CD4-positive, alpha-beta memory T cell (primary cell): ENCODE measurements around the gene EFNB3. TPM values are rescaled to one million over a fixed set of nuclear protein-coding genes. Genes with fewer than 3 reads are reported as not detected.

ENCODE experiments used
- CTCF ChIA-PET: fragments of 350-600 bp; sonication (Branson Sonifier 250); formaldehyde crosslinking; loops from one replicate; lab custom pipeline; 2021; ENCODE audit warnings: inconsistent platforms; ENCODE audit not compliant: partially characterized antibody; lab: Charles Lee
- POLR2A ChIA-PET: fragments of 350-600 bp; sonication (Branson Sonifier 250); formaldehyde crosslinking; loops from one replicate; lab custom pipeline; 2021; ENCODE audit not compliant: partially characterized antibody; lab: Charles Lee
- DNase-seq, 5 donors: peaks; one replicate each; pipeline versions ENCODE4 v3.0.0 to v3.0.0-alpha.2; 2020 to 2022; ENCODE audit warnings: mixed read lengths in 1 of 5
- H3K27ac ChIP-seq: one replicate; pipeline ENCODE4 v1.7.0; 2013; ENCODE audit warnings: low read depth, low read length
- H3K27me3 ChIP-seq: 2 replicates; pipeline ENCODE4 v1.7.0; 2013; ENCODE audit warnings: mild to moderate bottlenecking, low read length, moderate library complexity; ENCODE audit not compliant: insufficient read depth
- H3K36me3 ChIP-seq: 2 replicates; pipeline ENCODE4 v1.7.0; 2013; ENCODE audit warnings: mild to moderate bottlenecking, low read length, moderate library complexity; ENCODE audit not compliant: insufficient read depth
- H3K4me1 ChIP-seq: 2 replicates; pipeline ENCODE4 v1.7.0; 2013; ENCODE audit warnings: mild to moderate bottlenecking, low read length, moderate library complexity; ENCODE audit not compliant: insufficient read depth
- H3K4me3 ChIP-seq, 2 donors: one replicate each; pipeline ENCODE4 v1.7.0; 2013; ENCODE audit warnings: low read length in 2 of 2, mild to moderate bottlenecking in 1 of 2
- H3K9me3 ChIP-seq, 2 donors: one replicate each; pipeline ENCODE4 v1.7.0; 2013; ENCODE audit warnings: low read length in 2 of 2, control low read depth in 1 of 2; ENCODE audit not compliant: control insufficient read depth in 1 of 2
- H3K27ac Mint-ChIP-seq, 7 donors: one replicate each; pipeline ENCODE4 v1.8.0; 2020 to 2021; ENCODE audit warnings: mixed read lengths in 7 of 7, mild to moderate bottlenecking in 6 of 7, inconsistent platforms in 3 of 7, moderate library complexity in 3 of 7
- H3K27me3 Mint-ChIP-seq, 2 donors: one replicate each; pipeline ENCODE4 v1.8.0; 2020 to 2021; ENCODE audit warnings: mixed read lengths in 2 of 2
- H3K36me3 Mint-ChIP-seq, 2 donors: one replicate each; pipeline ENCODE4 v1.8.0; 2020 to 2021; ENCODE audit warnings: mixed read lengths in 2 of 2, inconsistent platforms in 1 of 2, mild to moderate bottlenecking in 1 of 2
- H3K4me1 Mint-ChIP-seq, 4 donors: one replicate each; pipeline ENCODE4 v1.8.0; 2020 to 2021; ENCODE audit warnings: mixed read lengths in 4 of 4, mild to moderate bottlenecking in 1 of 4
- H3K4me3 Mint-ChIP-seq, 8 donors: one replicate each; pipeline ENCODE4 v1.8.0; 2020 to 2021; ENCODE audit warnings: mixed read lengths in 8 of 8, mild to moderate bottlenecking in 7 of 8, moderate library complexity in 6 of 8, inconsistent platforms in 3 of 8
- H3K9me3 Mint-ChIP-seq, 8 donors: one replicate each; pipeline ENCODE4 v1.8.0; 2020 to 2021; ENCODE audit warnings: mixed read lengths in 8 of 8, mild to moderate bottlenecking in 5 of 8, inconsistent platforms in 3 of 8, moderate library complexity in 1 of 8
- intact Hi-C: fragments of 100-400 bp; cut with micrococcal nuclease; formaldehyde crosslinking; loops from one replicate; pipeline ENCODE4 v1.15.1; 2023
- polyA plus RNA-seq, 2 donors: library from polyadenylated mRNA; unstranded; fragments of 300-500 nt; fragmentation: Illumina TruSeq; gene quantifications; one replicate each; pipeline ENCODE4 v1.2.3, GENCODE V29; 2021
- total RNA-seq, 2 experiments: library from RNA; stranded (reverse); gene quantifications; one replicate each; pipeline ENCODE4 v1.2.3, GENCODE V29; 2021

Gene EFNB3
- total and polyA plus RNA-seq, 4 experiments from 2014 or later, result 0.09 to 0.11 TPM; not detected in 2

GRCh38 chr17:7712111-7712771, 7.2 kb downstream of the EFNB3 start:
- H3K27ac Mint-ChIP-seq, result peak overlapping the region in 1 of 7 donors; percentile 55
- intact Hi-C loops, result no loop called here
- H3K4me3 ChIP-seq, result no peak overlapping the region
- peaks cover 0 to 4% of the 10 kb centered on the region in 2 donors for H3K36me3 Mint-ChIP-seq
- H3K27me3 ChIP-seq, result peaks cover 25% of the 10 kb centered on the region
- no peaks in the 10 kb centered on the region for H3K9me3 ChIP-seq
- CTCF ChIA-PET, result no interaction called here
- peaks cover 10 to 24% (median 17%) of the 10 kb centered on the region in 4 donors for H3K4me1 Mint-ChIP-seq
- no peaks in the 10 kb centered on the region for H3K9me3 Mint-ChIP-seq
- H3K27me3 Mint-ChIP-seq, result peaks cover 51 to 67% of the 10 kb centered on the region in 2 donors
- no peaks in the 10 kb centered on the region for H3K36me3 ChIP-seq
- peaks cover 16% of the 10 kb centered on the region for H3K4me1 ChIP-seq
- H3K4me3 Mint-ChIP-seq, result no peak overlapping the region
- no peak for DNase-seq
- POLR2A ChIA-PET, result no interaction called here
- no peak overlapping the region for H3K27ac ChIP-seq

GRCh38 chr17:7713782-7714181, 8.8 kb downstream of the EFNB3 start:
- no peaks in the 10 kb centered on the region for H3K36me3 ChIP-seq
- H3K27ac ChIP-seq, result no peak overlapping the region
- Mint-ChIP-seq H3K27me3 (peaks cover 55 to 72% of the 10 kb centered on the region in 2 donors), H3K27ac (no peak overlapping the region), H3K4me1 (peaks cover 16 to 37% (median 29%) of the 10 kb centered on the region in 4 donors), H3K36me3 (peaks cover 0 to 4% of the 10 kb centered on the region in 2 donors), H3K4me3 (no peak overlapping the region), H3K9me3 (no peaks in the 10 kb centered on the region)
- peaks cover 27% of the 10 kb centered on the region for H3K4me1 ChIP-seq
- intact Hi-C loops, result no loop called here
- H3K27me3 ChIP-seq, result peaks cover 28% of the 10 kb centered on the region
- no peak for DNase-seq
- no peak overlapping the region for H3K4me3 ChIP-seq
- CTCF ChIA-PET, result no interaction called here
- no peaks in the 10 kb centered on the region for H3K9me3 ChIP-seq
- POLR2A ChIA-PET, result no interaction called here

GRCh38 chr17:7714721-7715594, 10.0 kb downstream of the EFNB3 start:
- no peaks in the 10 kb centered on the region for H3K9me3 Mint-ChIP-seq
- H3K4me3 Mint-ChIP-seq, result peak overlapping the region in 1 of 8 donors; percentile 40
- H3K36me3 Mint-ChIP-seq, result peaks cover 0 to 4% of the 10 kb centered on the region in 2 donors
- ChIA-PET CTCF (no interaction called here), POLR2A (no interaction called here)
- Histone ChIP-seq H3K4me3 (no peak overlapping the region), H3K4me1 (peaks cover 27% of the 10 kb centered on the region), H3K9me3 (no peaks in the 10 kb centered on the region), H3K27ac (no peak overlapping the region), H3K27me3 (peaks cover 28% of the 10 kb centered on the region), H3K36me3 (no peaks in the 10 kb centered on the region)
- intact Hi-C loops, result no loop called here
- no peak overlapping the region for H3K27ac Mint-ChIP-seq
- DNase-seq, result no peak
- peaks cover 58 to 75% of the 10 kb centered on the region in 2 donors for H3K27me3 Mint-ChIP-seq
- peaks cover 15 to 36% (median 28%) of the 10 kb centered on the region in 4 donors for H3K4me1 Mint-ChIP-seq

- Histone ChIP-seq H3K27ac (no peak overlapping the region), H3K4me3 (no peak overlapping the region), H3K36me3 (no peaks in the 10 kb centered on the region), H3K9me3 (no peaks in the 10 kb centered on the region), H3K4me1 (peaks cover 21% of the 10 kb centered on the region), H3K27me3 (peaks cover 28% of the 10 kb centered on the region)
- POLR2A ChIA-PET, result no interaction called here
- no peak for DNase-seq
- Mint-ChIP-seq H3K36me3 (peaks cover 0 to 4% of the 10 kb centered on the region in 2 donors), H3K9me3 (no peaks in the 10 kb centered on the region), H3K27me3 (peaks cover 58 to 74% of the 10 kb centered on the region in 2 donors), H3K27ac (no peak overlapping the region), H3K4me3 (peak overlapping the region in 5 of 8 donors; percentile 45 to 71 (median 68)), H3K4me1 (peaks cover 7 to 26% (median 20%) of the 10 kb centered on the region in 4 donors)
- intact Hi-C loops, result no loop called here
- CTCF ChIA-PET, result interaction anchor here (0.7 to 1.2 kb wide), 3 partner anchors 83 to 455 kb away, joined by 3 to 4 read pairs (median 3); no protein-coding TSS in a partner anchor
These were observed 11.2 kb downstream of the EFNB3 start for GRCh38 chr17:7715936-7716886.

- Mint-ChIP-seq H3K4me3 (peak within 1 kb of the TSS; percentile 55 to 86 (median 68)), H3K4me1 (peaks cover 5 to 26% (median 20%) of the 10 kb centered on the region in 4 donors), H3K36me3 (peaks cover 0 to 7% of the 10 kb centered on the region in 2 donors), H3K27me3 (peaks cover 56 to 73% of the 10 kb centered on the region in 2 donors), H3K9me3 (no peaks in the 10 kb centered on the region), H3K27ac (no peak within 1 kb of the TSS)
- Histone ChIP-seq H3K4me3 (peak within 1 kb of the TSS in 1 of 2 donors; percentile 41), H3K27me3 (peaks cover 28% of the 10 kb centered on the region), H3K9me3 (no peaks in the 10 kb centered on the region), H3K4me1 (peaks cover 21% of the 10 kb centered on the region), H3K36me3 (no peaks in the 10 kb centered on the region), H3K27ac (no peak within 1 kb of the TSS)
- ChIA-PET CTCF (interaction anchor here (1.0 to 1.2 kb wide), 2 partner anchors 84 to 377 kb away, joined by 3 to 4 read pairs; no protein-coding TSS in a partner anchor), POLR2A (no interaction called here)
- intact Hi-C loops, result no loop called here
- no peak for DNase-seq
These were observed 12.1 kb downstream of the EFNB3 start, which contains the start of gene DNAH2 for GRCh38 chr17:7716901-7717755. Gene DNAH2, plus strand, starts transcription at chr17:7717744. Its CDS starts 1,991 bp downstream, at chr17:7719735.

- Mint-ChIP-seq H3K27me3 (peaks cover 55 to 71% of the 10 kb centered on the region in 2 donors), H3K27ac (no peak overlapping the region), H3K4me1 (peaks cover 6 to 26% (median 18%) of the 10 kb centered on the region in 4 donors), H3K9me3 (no peaks in the 10 kb centered on the region), H3K4me3 (peak overlapping the region in 7 of 8 donors; percentile 50 to 86 (median 57)), H3K36me3 (peaks cover 0 to 4% of the 10 kb centered on the region in 2 donors)
- intact Hi-C loops, result no loop called here
- Histone ChIP-seq H3K27ac (no peak overlapping the region), H3K9me3 (no peaks in the 10 kb centered on the region), H3K4me3 (peak overlapping the region in 1 of 2 donors; percentile 41), H3K27me3 (peaks cover 28% of the 10 kb centered on the region), H3K4me1 (peaks cover 21% of the 10 kb centered on the region), H3K36me3 (no peaks in the 10 kb centered on the region)
- DNase-seq, result peak in 1 of 5 donors; percentile 27
- ChIA-PET CTCF (no interaction called here), POLR2A (no interaction called here)
These were observed 12.9 kb downstream of the EFNB3 start for GRCh38 chr17:7717756-7718350.
